Stimulated activated naive CD4-positive, alpha-beta T cell (primary cell): Measurements from ENCODE around the gene CLDN9.
"Not testable (repeated sequence)": the region's sequence is repeated elsewhere in the genome, so short reads cannot be mapped to it uniquely, and the experiment has no call there.

Experiments
- DNase-seq, 6 experiments: peaks; one replicate each; lab custom pipeline; 2025; lab: John Stamatoyannopoulos, UW

The CLDN9 gene

DNA sequence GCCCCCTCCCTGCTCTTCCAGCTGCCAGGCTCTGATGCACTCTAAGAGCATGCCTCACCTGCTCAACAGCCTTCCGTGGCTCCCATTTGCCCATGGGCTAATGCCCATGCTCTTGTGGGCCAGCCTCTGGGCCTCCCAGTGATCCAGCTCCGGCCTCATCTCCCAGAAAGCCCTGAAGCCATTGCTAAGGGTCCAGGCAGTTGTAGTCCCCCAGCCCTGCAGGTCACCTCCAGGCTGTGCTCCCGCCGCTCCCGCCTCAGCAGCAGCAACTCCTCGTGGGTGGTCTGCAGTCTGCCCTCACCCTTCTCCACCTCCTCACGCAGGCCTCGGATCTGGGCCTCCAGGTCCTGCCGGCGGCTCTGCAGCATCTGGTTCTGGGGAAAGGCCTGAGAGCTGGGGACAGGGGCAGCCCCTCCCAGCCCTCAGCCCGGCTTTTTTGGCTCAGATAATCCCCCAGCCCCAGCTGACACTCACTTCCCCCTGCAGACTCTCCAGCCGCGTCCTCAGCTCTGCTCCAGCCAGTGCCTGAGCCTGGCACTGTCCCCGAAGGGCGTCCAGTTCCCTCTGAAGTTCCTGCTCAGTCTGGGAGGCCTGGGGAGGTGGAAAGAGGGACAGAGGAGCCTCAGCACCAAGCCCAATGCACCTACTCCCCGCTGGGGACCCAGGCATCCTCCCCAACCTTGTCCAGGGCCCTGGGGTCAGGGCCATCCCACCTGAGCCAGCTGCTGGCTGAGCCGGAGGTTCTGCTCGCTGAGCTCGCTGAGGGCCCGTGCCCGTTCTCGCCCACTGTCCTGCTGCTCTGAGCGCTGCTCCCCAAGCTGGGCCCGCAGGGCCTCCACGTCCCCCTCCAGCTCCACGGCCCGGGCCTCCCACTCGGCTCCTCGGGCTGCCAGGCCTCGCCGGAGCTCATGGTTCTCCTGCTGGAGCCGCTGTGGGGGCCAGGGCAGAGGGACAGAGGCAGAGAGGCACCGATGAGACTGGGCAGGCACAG, 17.8 kb downstream of the CLDN9 start:
- no peak for DNase-seq

DNA sequence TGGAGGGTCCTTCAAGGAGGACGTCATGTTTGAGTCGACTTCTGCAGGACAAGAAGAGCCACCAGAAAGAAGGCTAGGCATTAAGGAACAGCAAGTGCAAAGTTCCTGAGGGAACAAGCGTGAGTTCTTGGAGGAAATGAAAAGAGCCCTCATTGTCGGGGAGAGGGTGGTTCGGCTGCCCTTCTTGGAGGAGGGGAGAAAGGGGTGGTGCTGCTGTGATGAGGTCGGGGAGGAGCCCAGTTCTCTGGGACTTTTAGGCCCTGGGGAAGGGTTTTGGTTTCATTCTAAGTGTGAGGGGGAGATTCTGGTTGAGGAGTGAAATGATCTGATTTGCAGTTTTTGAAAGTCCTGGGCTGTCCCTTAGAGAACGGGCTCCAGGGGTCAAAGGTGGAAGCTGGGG, 19.9 kb downstream of the CLDN9 start:
- no peak for DNase-seq

DNA sequence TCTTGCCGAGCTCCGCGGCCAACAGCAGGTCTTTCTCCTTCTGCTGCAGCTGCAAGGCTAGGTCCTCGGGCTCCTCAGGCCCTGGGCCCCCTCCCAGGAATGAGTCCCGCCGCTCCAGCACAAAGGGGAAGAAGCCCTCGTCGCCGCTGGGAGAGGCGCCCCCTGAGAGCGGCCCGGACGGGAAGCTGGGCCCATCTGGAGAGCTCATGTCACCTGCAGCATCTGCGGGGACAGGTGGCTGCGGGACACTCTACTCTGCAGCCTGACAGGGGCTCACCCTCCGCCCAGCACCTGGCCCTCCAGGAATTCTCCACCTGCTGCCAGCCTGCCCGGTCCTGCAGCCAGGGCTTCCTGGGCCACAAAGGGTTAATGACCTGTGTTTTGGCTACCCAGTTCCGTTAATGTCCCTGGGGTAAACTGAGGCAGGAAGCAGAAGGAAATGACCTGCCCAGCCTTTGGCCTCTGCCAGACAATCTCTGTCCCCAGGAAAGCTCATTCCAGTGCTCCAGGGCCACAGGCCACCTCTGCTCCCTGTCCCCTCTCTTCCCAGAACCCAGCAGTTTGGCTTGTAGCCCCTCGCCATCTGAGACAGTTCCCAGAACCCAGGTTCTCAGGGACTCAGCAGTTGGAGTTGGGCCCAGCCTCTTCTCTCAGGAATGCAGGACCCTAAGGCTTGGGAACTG, 22.7 kb downstream of the CLDN9 start:
- no peak for DNase-seq

DNA sequence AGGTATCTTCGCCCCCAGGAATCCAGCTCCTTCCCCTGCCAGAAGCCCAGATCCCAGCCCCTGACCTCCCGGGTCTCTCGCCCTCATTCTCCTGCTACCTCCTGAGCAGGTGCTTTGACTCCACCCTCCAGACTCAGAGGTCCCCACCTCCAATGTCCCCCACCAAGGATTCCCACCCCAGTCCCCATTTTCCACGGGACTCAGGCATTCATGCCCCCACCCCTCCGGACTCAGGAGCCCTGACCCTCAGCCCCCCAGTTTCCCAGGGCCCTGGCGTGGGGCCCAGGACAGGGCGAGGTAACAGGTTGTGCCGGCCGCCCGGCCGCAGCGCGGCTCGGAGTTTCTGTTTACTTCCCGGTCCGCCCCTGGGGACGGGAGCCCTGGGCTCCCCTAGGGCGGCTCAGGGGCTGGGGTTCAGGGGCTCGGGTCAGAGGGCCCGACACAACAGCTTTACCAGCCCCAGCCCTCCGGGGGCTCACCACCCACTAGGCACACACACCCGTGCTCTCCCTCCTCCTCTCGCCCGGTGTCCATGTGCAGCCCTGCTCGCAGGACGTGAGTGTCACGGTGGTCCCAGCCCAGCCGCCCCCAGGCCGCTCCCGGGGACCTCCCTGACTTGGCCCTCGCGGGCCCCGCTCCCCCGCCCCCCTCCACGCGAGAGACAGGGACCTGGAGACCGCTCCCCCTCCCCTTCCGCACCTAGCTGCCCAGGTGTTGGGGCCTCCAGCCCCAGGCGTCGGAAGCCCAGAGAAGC, 23.4 kb downstream of the CLDN9 start:
- no peak for DNase-seq

DNA sequence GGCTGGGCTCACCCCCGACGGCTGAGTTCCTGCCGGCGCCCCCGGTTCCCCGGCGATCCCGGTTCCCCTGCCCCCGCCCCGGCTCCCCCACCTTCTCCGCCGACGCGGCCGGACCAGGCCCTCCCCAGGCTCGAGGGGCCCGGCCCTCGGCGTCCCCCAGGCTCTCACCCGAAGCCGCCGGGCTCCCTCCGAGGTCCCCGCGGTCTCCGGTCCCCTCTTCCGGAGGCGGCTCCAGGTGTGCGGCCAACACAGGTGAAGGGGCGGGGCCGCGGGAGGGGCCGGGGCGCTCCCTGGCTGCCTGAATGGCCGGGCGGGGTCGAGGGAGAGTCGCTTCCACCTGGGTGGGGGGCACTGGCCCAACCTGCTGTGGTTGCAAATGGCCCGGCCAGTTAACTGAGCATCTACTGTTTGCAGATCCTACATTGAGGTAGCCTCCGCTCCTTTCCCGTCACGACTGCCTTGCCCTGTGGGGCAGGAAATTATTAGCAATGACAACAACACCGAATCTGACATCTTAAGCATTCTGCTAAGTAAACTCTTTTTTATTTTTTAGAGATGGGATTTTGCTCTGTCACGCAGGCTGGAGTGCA, 24.1 kb downstream of the CLDN9 start, which contains the start of gene BICDL2:
TSS of gene BICDL2 (minus strand) at position 219 of the 590 bp plus-strand sequence. CDS start 1,448 bp downstream, outside the sequence.
- no peak for DNase-seq

DNA sequence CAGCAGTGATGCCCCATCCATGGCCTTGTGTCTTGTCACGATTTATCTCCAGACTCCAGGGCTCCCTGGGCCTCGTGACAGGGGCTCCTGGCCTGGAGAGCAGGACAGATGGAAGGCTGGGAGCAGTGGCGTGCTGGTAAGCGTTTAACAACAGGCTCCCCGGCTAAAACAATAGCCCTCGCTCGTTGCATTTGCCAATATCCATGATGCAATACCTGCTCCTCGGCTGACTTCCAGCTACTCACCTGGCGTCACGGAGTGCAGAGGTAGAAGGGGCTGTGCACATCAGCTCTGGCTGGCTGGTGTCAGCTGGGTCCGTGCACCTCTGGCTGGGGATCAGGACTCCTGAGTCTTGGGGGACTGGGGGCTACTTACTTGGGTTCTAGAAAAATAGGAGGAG, 25.5 kb downstream of the CLDN9 start:
- no peak for DNase-seq

DNA sequence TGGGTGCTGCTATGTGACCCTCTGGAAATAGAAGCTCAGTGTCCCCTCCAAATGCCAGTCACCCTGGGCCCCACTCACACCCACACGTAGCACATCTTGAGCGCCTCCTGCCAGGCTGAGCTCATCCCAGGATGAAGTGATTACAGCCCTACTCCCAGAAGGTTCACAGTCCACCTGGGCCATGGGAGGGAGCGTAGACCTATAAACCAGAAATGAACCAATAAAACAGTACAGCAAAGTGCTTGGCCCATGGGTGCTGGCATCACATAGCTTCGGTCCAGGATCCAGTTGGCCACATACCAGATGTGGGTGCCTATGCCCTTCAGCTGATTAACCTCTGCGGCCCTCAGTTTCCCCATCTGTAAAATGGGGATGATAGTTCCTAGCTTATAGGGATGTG, 26.2 kb downstream of the CLDN9 start:
- no peak for DNase-seq

DNA sequence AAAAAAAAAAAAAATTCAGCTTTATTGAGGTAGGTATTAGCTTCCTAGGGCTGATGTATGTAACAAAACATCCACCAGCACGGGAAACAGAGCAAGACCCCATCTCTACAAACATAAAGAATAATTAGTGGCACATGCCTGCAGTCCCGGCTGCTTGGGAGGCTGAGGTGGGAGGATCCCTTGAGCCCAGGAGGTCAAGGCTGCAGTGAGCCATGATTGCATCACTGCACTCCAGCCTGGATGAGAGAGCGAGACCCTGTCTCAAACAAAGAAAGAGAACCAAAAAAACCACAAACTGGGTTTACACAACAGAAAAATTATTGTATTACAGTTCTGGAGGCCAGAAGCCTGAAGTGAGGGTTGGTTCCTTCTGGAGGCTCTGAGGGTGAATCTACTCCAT, 29.7 kb downstream of the CLDN9 start:
- no peak for DNase-seq

DNA sequence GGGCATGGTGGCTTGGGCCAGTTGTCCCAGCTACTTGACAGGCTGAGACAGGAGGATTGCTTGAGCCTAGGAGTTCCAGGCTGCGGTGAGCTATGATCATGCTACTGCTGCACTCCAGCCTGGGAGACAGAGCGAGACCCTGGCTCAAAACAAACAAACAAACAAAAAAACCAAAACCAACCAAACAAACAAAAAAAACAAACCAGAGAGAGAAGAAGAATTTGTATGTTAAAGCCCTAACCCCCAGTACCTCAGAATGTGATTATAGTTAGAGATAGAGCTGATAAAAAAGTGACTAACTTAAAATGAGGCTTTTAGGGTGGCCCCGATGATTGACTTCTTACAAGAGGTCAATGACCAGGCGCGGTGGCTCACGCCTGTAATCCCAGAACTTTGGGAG, 32.0 kb downstream of the CLDN9 start:
- no peak for DNase-seq

DNA sequence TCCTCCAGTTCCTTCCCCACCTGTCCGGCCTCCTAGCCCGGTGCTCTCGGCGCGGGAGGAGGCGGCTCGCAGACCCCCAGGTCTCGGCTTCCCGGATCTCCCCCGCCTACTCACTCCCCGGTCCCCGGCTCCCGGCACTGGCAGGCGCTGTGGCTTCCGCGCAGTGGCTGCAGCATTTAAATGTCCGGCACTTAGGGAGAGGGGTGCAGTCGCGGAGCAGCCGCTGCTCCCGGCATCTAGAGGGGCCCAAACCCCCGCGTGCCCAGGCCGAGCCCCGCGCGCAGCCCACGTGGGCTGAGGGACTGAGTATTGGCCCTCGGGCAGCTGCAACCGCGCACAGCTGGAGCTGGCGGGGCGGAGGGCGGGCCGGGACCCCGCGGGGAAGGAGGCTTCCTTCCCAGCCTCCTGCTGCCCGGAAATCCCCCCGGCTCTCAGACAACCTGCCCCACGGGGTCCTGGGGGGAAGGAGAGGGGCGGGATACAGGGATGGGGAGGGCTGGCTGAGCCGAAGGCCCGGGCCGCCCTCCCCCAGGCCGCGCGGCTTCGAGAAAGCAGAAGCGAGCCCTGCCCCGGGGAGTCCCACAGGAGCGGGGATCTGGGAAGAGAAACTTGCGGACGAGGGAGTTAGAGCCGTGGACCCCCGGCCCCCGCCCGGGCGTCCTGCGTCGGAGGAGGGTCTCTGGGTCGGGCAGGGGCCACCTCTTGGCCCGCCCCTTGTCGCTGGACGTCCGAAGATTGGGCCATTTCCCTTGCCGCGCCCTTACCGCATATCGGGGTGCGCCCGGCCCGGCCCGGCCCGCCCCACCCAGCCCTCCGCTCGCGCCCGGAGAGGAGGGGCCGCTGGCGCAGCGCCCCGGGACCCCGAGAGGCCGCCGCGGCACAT, 33.3 kb downstream of the CLDN9 start, which contains the start of gene MMP25:
TSS of gene MMP25 (plus strand) at position 804 of the 883 bp plus-strand sequence. CDS start 357 bp downstream, outside the sequence.
- peak in 2 of 6 experiments; percentile 24 to 47 for DNase-seq

DNA sequence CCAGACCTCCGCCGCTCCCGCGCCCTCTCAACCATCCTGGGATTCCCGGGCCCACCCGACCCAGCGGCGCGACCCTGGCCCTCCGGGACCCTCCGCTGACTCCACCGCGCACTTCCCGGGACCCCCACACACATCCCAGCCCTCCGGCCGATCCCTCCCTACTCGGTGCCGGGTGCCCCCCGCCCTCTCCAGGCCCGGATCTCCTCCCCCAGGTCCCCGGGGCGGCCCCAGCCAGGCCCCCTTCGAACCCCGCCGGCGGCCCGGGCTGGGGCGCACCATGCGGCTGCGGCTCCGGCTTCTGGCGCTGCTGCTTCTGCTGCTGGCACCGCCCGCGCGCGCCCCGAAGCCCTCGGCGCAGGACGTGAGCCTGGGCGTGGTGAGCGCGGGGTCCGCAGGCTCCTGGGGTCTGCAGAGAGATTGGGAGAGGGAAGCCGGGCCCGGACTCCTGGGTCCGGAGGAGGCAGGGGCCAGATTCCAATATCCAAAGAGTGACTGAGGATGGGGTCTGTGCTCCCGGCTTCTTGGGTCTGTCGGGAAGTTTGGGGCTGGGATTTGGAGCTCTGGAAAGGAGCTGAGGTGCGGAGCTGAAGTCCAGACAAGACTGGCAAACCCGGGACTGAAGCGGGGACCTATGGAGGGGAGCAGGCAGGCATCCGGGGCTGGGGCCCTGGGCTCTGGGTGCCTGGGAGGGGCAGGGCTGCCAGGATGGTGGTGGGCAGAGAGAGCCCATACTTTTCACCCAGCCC, 34.1 kb downstream of the CLDN9 start:
- peak in 1 of 6 experiments; percentile 12 for DNase-seq

DNA sequence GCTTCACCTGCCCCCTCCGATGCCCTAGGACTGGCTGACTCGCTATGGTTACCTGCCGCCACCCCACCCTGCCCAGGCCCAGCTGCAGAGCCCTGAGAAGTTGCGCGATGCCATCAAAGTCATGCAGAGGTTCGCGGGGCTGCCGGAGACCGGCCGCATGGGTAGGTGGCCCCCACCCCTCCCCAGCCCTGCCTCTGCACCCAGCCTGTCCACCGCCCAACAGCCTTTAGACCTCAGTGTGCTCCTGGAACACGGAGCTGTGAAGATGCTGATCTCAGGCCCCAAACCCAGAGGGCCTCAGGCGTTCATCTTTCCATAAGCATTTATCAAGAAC, 34.6 kb downstream of the CLDN9 start:
- DNase-seq: no peak

DNA sequence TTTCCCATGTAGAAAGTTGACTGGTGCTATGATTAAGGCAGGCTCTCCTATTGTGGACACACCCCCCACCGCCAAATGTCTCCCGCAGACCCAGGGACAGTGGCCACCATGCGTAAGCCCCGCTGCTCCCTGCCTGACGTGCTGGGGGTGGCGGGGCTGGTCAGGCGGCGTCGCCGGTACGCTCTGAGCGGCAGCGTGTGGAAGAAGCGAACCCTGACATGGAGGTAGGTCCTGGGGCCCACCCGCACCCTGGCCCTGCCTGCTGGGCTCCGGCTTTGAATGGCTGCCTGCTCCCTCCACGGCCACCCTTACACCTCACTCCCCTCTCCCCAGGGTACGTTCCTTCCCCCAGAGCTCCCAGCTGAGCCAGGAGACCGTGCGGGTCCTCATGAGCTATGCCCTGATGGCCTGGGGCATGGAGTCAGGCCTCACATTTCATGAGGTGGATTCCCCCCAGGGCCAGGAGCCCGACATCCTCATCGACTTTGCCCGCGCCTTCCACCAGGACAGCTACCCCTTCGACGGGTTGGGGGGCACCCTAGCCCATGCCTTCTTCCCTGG, 37.3 kb downstream of the CLDN9 start:
- no peak for DNase-seq

DNA sequence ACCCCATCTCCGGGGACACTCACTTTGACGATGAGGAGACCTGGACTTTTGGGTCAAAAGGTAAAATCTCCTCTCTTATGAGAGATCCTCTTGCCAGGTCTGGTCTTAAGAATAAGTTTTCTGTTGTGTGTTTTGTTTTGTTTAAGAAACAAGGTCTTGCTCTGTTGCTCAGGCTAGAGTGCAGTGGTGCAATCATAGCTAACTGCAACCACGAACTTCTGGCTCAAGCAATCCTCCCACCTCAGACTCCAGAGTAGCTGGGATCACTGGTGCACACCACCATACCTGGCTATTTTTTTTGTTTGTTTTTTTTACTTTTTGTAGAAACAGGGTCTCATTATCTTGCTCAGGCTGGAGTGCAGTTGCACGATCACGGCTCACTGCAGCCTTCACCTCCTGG, 37.8 kb downstream of the CLDN9 start:
- DNase-seq: no peak

DNA sequence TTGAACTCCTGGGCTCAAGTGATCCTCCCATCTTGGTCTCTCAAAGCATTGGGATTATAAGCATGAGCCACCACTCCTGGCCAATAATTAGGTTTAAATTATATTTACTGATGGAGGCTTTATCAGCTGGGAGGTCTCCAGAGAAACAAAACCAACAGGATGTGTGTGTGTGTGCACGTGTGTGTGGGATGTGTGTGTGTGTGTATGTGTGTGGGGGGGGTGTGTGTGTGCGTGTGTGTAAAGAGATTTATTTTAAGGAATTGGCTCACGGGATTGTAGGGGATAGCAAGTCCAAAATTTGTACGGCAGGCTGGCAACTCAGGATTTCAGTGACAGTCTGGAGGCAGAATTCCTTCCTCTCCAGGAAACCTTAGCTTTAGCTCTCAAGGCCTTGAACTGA, 38.3 kb downstream of the CLDN9 start:
- DNase-seq: no peak

DNA sequence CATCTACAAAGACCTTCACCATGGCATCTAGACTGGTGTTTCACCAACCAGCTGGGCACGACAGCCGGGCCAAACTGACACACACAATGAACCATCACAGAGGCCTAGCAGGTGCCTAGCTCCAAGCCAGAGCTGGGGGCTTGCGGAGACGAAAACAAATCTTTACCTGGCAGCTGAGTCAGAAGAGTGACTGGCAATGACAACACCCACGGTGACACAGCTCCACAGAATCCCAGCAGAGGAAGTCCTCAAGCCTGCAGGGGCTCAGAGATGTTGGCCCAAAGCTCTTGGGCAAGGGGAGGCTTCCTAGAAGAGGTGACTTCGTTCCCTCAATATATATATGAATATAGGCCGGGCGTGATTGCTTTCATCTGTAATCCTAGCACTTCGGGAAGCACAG, 38.8 kb downstream of the CLDN9 start:
- no peak for DNase-seq

DNA sequence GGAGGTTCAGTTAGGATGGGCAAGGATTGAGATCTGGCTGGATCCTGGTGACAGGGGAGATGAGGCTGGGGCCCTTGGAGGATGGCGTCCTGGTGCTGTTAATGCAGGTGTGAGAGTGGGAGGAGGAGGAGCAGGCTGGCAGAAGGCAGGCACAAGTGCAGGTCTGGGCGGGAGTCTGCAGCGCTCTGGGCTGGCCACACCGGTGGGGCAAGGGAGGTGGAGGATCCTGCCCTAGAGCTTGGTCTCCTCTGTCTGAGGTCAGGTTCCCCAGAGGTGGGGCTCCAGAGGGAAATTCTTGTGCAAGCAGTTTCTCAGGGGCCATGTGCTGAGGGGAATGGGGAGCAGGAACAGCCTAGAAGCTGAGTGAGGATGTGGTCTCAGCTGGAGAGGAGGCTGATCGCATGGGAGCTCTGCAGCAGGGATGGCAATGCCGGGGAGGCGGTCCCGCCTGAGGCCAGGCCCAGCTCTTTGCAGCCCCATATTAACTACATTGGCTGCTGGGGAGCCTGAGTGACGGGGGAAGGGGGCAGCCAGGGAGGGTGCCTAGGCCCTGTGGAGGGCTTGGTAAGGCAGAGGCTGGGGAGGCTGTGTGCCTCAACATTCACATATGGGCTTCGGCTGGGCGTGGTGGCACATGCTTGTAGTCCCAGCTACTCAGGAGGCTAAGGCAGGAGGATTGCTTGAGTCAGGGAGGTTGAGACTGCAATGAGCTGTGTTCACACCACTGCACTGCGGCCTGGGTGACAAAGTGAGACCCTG, 40.0 kb downstream of the CLDN9 start:
- DNase-seq: not testable (repeated sequence)

DNA sequence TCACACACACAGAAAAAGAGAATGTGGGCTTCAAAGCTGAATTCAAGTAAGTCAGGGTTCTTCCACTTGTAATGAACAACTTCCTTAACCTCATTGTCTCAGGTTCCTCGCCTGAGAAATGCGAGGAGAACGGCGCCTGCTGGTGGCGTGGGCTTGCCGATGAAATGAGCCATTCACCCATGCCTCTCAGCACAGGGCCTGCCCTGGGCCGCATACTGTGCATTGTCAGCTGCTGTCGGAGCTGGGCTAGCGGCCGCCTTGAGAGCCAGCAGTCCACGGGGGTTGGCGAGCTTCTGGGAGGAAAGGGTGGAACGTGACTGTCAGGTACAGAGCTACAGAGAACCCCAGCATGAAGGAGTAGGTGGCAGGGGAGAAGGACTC, 40.6 kb downstream of the CLDN9 start:
- not testable (repeated sequence) for DNase-seq
